ENCODE data around the gene CTIF. TPM values are rescaled to one million over a fixed set of nuclear protein-coding genes. Genes with fewer than 3 reads are reported as not detected.

CTIF gene
- total RNA-seq, 1 experiment from 2014 or later: 19.7 TPM

DNA sequence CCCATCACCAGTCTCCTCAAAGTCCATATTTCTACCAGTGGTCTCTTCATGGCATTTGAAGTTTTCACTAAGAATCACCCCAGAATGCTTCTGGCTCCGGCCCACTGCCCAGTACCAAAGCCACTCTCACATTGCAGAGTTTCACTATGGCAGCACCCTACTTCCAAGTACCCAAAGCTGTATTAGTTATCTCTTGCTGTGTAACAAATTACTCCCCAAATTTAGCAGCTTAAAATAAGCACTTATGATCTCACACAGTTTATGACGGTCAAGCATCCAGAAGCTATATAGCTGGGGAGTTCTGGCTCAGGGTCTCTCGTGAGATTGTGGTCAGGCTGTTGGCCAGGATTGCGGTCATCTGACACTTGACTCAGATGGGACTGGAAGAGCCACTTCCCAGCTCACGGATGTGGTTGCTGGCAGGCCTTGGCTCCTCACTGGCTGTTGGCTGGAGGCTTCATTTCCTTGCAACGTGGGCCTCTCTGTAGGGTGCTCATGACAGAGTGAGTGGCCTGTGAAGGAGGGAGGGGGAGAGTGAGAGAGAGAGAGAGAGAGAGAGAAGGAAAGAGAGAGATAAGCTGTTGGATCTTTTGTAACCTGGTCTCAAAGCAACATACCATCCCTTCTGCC is 189.5 kb downstream of the CTIF start:
- peak; percentile 99 for DNase-seq (ENCODE audit: low read depth)

DNA sequence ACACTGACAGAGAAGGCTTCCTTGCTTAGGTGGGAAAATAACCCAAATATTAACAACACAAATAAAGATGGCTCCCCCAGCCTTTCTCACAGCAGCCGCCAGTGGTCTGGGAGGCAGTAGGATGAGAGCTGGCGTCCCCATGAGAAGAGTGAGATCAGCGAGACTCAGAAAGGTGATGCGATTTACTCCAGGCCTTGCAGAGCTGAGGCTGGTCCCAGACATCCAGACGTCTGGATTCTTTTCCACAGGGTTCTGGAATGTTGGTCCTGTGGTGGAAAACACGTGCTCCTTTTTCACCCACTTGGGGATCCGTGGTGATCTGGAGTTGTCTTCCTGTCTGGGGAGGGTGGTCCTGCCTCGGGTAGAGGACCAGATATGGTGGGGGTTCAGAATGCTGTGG is 190.6 kb downstream of the CTIF start:
- DNase-seq (ENCODE audit: low read depth): peak; percentile 10

DNA sequence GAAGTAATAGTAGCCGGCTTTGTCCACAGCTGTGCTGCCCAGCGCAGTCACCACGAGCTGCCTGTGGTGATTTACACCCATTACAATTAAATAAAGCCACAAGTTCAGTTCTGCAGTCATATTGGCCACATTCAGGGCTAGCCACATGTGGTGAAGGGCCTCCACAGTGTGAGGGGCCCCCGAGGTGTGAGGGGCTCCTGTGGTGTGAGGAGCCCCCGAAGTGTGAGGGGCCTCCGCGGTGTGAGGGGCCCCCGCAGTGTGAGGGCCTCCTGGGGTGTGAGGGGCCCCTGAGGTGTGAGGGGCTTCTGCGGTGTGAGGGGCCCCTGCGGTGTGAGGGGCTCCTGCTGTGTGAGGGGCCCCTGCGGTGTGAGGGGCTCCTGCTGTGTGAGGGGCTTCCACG is 191.2 kb downstream of the CTIF start:
- DNase-seq (ENCODE audit: low read depth): no peak

DNA sequence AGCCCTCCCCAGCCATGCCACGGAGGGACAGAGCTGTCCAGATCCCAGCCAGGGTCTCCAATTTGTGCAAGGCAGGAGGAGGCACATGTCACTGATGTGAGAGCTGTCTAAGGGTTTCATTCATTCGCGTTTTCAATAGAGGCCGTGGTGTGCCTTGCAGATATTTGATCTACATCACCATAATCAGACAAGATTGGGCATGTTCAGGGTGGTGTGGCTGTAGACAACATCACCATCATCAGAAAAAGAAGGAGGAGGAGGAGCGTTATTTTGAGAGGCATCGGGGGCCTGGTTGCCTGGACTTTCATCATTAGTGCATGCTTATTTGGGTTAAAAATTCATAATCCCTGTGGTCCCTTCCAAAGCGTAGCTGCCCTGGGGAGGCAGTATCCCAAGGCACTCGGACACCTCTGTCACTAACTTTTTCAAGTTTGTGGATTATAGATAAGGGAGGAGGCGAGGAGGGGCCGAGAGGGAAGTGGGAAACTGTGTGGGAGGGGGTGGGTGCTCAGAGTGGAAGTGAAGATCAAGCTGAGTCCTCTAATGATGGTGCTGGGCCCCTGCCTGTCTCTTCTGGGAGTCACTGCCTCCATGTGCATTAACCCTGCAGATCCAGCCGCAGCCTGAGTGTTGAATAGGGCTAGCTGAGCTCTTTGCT is 194.1 kb downstream of the CTIF start:
- DNase-seq (ENCODE audit: low read depth): no peak

DNA sequence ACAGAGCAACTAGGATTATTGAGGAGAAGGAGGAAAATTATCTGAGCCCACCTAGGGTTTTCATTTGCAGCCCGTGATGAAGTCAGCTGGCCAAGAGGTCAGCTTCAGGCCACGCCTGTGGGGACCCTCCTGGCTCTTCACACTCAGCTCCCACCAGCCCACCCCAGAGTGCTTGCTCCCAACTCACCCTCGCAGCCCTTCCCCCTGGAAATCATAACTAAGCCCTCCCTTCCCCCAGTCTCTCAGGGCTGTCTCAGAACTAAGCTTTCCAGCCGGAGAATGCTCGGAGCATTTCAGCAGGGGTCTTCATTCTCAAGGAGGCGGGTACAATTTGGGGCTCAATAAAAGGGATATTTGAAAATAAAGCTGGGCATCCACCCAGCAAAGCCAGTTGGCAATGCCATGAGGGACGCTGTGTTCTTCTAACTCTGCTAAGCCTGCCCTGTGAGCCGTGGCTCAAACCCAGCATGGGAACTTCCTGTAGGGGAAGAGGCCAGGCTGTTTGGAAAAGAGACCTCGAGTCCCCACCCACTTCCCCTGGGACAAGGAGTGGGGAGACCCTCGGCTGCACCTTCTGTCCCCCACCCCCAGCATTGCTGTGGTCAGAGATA is 194.9 kb downstream of the CTIF start:
- no peak for DNase-seq (ENCODE audit: low read depth)

DNA sequence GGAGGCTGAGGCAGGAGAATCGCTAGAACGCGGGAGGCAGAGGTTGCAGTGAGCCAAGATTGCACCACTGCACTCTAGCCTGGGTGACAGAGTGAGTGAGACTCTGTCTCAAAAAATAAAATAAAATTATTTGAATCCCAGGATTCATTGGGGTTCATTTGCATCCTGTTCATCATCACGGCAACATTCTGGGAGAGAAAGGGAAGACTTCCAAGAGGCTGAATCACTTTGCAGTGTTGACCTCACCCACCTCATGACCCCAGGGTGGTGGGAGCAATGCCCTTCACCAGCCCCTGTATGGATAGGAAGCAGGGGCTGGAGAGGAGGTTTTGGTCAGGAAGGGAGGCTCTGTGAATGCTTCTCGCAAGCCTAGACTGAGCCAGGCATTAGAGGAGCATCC is 195.6 kb downstream of the CTIF start:
- DNase-seq (ENCODE audit: low read depth): peak; percentile 37

DNA sequence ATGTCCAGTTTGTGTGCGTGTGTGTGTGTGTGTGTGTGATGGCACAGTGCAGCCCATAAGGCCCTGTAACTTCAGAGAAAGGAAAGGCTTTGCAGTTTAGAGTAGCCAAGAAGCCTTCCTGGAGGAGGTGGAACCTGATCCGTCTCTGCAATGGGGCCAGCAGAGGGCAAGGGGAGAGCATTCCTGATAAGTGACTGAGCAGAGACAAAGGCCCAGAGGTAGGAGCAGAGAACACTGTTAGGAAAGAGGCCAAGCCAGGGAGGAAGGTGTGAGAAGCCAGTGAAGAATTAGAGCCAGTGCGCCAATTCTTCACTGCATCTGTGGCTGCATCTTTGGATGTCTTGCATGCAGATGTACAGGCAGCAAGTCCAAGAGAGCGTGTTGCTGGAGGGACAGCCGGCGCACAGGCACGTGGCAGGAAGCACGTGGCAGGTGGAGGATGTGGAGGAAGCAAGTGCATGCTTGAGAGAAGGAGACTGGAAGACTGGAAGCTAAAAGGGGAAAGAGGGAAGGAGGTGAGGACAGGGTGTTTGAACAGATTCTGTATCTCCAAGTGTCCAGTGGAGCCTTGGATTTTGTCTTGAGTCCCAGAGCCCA is 196.3 kb downstream of the CTIF start:
- DNase-seq (ENCODE audit: low read depth): peak; percentile 62

DNA sequence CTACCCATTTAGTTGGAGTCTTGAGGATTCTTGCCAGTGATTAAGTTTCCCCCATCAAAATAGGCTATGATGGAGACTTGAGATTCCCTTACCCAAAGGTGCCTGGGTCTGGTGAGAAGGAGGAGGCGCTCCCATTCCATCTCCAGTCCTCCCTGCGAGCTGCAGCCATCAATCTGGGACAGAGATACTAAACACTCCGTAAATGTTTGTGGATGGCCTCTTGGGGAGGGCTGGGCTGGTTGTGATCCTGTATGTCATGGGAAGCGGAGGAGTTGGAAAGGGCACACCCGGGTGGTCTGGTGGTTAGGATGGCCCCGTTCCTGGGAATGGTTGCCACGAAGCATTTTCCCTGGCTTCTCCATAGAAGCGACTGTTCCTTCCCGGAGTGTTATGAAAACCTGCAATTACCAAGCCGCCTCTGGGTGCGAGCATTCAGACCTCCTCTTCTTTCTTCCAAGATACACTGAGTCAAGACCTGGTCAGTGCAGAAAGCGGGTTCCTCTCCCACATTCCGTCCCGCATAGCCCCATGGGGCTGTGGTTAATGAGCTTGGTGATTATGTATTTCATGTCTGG is 196.9 kb downstream of the CTIF start:
- DNase-seq (ENCODE audit: low read depth): no peak

DNA sequence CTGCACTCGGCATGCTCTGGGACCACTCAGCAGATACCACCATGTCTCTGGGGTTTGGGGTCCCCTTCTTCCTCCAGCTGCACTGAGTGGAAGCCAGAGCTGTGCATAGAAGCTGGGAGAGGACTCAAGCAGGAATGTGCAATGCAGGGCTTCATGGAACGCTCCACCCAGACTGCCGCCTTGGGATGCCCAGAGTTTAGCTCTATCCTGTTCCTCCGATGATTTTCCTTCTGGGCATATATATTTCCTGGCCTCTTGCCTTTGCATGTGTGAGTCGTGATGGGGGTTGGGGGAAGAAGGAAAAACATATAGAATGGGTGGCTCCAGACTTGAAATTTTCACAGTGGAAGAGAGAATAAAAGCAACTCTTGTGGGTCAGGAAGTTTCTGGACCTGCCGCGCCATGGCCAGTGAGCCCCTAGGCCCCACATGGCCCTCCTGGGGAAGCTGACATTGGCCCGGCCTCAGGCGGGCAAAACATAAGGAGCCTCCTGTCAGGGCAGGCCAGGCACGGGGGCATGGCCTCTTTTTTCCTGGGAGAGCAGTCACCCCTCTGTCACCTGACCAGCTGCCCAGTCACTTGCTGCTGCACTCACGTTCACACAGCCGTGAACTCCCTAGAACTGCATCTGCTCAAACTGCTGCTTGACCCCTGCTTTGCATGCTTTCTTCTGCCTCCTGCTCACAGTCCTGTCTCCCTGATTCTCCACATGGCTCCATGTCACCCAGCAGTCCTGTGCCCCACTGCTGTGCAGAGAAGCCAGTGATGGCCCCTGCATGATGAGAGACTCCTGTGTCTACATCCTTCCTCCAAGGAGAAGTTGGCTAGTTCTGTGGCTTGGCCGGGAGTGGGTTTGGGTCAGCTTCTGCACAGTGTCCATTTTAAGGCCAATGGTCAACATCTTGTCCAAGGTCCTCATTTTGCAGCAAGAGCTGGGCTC is 197.8 kb downstream of the CTIF start:
- no peak for DNase-seq (ENCODE audit: low read depth)

DNA sequence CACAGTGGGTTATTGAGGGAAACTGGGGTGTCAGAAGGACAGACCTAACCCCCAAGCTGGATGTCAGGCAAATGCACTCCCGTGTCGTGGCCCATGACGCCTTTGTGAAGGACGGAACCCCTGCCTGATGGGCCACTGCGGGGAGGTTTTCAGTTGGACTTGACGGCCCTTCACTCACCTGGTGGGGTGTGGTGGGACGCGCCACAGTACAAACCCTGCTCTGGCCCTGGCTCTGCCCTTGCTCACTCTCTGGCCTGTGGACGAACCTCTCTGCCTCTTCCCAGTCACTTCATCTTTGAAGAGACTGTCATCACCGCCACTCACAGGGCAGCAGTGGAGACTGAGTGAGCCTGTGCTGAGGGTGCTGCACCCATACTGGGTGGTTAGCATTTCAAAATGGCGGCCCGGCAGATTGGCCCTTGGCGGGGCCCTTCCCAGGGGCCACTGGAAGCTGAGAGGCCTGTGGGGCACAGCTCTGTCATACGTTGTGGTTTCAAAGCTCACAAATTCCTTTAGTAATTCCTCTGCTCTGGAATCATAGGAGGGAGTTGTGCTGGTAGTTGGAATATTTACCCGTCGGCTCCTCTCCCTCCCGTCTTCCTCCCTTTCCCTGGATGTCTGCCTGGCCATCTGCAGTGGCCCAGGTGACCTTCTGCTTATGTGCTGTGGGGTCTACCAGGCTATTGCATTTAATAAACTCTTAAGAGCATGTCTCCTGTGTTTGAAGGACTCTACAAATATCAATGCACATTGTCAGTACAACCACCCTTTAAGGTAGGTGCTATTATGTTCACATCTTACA is 200.6 kb downstream of the CTIF start:
- DNase-seq (ENCODE audit: low read depth): no peak

DNA sequence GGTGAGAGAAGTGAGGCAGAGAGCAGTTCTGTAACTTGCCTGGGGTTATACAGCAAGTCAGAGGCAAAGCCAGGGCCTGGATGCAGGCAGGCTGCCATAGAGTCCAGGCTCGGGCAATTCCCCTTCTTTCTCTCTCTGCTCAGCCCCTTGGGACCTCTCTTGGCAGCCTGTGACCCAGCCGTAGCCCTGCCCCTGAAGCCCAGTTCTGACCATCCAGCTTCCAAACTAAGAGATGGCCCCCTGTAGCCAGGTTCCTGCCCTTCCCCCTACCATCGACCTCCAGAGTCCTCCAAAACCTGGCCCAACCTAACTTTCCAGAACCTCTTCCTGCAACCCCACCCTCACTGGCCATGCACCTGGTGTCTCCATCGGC is 201.2 kb downstream of the CTIF start:
- DNase-seq (ENCODE audit: low read depth): no peak

DNA sequence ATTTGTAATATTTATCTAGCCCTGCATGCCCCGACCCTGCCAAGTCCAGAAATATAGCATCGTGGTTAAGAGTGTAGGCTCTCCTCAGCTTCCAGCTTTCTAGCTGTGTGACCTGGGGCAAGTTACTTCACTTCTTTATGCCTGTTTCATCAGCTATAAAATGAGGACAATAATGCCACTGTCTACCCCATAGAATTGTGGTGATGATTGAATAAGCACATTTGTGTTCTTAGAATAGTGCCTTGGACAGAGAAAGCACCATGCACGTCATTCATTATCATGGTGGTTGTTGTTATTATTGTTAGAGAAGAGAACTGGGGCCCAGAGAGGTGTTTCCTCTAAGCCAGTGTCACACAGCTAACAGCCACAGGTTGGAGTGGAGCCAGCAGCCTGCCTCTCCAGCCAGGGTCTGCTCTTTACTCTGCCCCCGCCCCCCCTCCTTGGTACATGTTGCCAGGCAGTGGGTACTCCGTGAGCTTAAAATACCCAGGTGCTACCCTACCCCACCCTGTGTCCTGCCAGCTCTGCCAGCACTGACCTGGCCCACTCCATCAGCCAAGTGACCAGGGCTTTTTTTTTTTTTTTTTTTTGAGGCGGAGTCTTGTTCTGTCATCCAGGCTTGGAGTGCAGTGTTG is 202.1 kb downstream of the CTIF start:
- DNase-seq (ENCODE audit: low read depth): no peak

DNA sequence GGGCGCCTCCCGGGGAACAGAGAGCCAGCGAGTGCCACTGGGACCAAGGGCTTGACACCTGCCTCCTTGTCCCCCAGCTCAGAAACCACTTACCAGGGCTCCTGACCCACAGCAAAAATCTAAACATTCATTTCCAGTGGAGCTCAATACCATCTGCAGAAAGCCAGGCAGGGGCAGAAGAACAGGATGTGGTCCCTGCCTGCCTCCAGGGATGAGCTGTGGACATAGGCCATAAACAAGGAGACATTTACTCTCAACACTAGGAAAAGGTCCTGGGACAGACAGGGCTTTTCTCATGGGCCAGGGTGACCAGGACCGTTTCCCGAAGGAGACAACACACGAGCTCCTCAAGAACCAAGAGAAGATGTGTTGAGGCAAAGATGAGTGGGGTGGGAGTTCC is 203.0 kb downstream of the CTIF start:
- no peak for DNase-seq (ENCODE audit: low read depth)

DNA sequence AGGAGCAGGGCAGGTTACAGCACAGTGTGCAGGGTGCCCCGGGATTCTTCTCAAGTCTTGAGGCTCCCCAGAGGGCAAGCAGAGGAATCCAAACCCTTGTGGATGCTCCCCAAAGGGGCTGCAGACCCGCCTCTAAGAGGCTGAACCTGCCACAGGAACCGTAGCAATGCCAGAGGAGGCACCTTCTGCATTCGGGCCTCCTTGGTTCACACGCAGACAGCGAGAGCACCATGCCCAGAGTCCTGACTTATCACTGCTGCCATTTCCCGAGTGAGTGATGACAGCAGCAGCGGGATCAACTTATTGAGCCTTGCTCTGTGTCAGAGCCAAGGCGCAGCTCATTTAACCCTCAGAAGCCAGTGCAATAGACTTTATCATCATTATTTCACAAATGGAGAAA is 203.5 kb downstream of the CTIF start:
- DNase-seq (ENCODE audit: low read depth): no peak

DNA sequence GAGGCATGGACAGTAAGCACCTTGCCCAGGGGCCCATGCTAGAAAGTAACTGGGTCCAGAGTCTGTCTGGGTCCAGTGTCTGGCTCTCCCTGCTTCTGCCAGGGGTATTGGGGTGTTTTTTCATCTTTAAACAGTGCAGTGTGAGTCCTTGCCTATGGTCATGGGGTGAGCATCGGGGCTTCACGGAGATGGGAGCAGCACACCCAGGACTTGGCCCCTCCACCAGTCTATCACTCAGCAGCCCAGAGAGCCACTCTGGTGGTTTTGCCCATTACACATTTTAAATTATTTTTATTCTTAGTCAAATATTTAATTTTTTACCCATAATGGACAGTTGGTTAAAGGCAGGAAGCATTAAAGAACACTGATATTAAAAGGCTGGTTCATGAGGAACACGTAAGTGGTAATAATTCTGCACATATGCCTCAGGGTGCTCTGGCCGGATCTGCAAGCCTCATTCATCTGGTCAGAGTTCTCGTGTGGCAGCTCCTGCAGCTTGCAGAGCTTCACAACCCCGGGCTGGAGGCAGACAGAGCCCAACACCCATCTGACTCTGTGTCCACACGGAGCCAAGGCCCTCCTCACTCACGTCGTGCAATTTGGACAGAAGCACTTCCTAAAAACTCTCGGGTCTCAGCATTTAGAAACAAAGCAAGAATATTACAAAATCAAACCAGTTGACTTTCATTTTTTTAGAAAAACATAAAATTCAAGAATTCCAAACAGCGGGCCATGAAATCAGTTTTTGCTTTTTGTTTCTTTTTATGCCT is 204.1 kb downstream of the CTIF start:
- no peak for DNase-seq (ENCODE audit: low read depth)

DNA sequence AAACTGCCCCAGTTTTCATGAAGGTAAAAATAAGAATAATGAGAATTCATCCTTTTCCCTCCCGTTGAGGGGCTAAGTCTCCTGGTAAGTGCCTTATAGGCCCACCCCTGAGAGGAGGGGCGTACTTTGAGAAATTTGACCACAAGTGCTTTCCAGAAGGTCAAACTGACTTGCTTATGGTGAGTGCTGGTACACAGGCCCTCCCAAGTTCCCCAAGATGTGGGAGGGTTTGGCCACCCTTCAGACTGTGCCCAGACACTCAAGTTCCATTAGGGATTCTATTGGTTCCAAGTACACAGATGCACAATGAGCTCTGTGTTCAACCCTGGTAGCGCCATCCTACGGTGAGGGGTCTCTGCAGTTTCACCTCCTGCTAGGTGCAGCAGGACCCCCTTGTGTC is 205.1 kb downstream of the CTIF start:
- no peak for DNase-seq (ENCODE audit: low read depth)

DNA sequence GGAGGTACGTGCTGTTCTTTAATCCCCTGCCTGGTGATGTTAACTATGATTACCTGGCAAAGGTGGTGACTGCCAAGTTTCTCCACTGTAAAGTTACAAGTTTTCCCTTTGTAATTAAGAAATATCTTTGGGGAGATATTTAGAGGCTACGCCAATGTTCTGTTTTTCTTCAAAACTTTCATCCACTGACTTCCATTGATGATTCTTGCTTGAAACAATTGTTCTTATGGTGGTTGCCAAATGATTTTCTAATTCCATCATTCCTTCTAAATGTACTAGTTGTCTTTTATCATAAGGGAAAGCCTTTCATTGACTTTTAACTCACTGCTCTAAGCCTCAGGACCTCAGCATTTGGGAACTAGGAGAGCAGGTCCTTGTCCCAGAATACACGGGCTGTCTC is 206.5 kb downstream of the CTIF start:
- no peak for DNase-seq (ENCODE audit: low read depth)

DNA sequence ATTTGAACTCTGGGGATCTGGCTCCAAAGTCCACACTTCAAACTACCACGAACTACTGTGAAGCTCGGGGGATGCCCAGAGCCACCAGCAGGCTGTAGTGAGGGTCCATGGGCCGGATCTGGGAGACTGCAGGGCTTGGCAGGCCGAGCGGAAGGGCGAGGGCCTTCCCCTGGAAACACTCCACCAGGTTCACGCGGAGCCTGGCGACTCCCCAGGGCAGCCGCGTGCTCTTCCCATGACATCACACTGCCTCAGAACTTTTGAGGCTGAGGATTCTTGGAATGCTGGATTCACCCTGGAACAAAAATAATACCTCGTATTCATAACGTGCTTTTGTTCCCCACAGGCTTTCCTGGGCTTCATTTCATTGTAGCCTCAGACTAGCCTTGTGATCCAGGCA is 210.9 kb downstream of the CTIF start:
- peak; percentile 51 for DNase-seq (ENCODE audit: low read depth)

DNA sequence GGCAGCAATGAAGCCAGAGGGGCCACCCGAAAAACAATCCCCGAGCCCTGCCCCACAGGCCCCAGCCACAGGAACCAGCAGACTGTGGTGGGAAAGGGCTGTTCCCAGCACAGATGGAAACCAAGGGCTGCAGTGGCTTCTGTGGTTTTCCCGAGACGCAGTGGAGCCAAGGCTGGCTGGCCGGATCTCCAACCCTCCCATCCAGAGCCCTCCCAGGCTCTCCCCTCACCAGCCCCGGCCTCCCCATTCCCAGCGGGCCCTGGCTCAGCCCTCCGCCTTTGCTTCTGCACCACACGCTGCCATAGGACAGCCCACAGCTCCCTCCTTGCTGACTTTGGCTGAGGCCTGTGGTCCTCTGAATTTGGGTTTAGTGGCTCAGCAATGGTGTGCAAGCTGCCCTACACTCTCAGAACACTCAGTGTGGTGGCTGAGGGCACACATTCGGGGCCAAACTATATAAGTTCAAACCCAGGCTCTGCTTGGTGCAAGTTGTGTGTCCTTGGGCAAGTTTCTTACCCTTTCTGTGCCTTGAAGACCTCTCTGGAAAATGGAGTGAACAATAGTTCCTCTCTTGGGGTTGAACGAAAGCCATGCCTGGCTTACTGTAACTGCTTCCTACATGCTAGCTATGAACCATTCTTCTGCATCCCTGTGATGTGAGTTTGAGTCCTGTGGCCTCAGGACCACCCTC is 211.8 kb downstream of the CTIF start:
- DNase-seq (ENCODE audit: low read depth): peak; percentile 44

All from M059J (cell line).